ENCODE measurements around the gene CACNG7.
"Not testable (repeated sequence)": the region's sequence is repeated elsewhere in the genome, so short reads cannot be mapped to it uniquely, and the experiment has no call there.

CACNG7 gene

GRCh38 chr19:53906211-53907192, 2.6 kb upstream of the CACNG7 start:
- DNase-seq (ENCODE audit: low spot score): peak; percentile 65

- DNase-seq (ENCODE audit: low spot score): no peak
Measured at GRCh38 chr19:53907193-53907581, 1.9 kb upstream of the CACNG7 start.

GRCh38 chr19:53907690-53908089, 1.4 kb upstream of the CACNG7 start:
- no peak for DNase-seq (ENCODE audit: low spot score)

GRCh38 chr19:53908106-53908934, 758 bp upstream of the CACNG7 start:
- peak; percentile 95 for DNase-seq (ENCODE audit: low spot score)

GRCh38 chr19:53909471-53910169, 542 bp downstream of the CACNG7 start:
- DNase-seq (ENCODE audit: low spot score): no peak

GRCh38 chr19:53910170-53910518, 1.1 kb downstream of the CACNG7 start:
- DNase-seq (ENCODE audit: low spot score): no peak

- DNase-seq (ENCODE audit: low spot score): no peak
Measured at GRCh38 chr19:53912653-53913052, 3.6 kb downstream of the CACNG7 start.

GRCh38 chr19:53915000-53915399, 5.9 kb downstream of the CACNG7 start:
- no peak for DNase-seq (ENCODE audit: low spot score)

- DNase-seq (ENCODE audit: low spot score): no peak
Measured at GRCh38 chr19:53916004-53916403, 6.9 kb downstream of the CACNG7 start.

- no peak for DNase-seq (ENCODE audit: low spot score)
Measured at GRCh38 chr19:53917356-53917755, 8.3 kb downstream of the CACNG7 start.

- DNase-seq (ENCODE audit: low spot score): no peak
Measured at GRCh38 chr19:53927739-53928138, 18.7 kb downstream of the CACNG7 start.

GRCh38 chr19:53936029-53936428, 27.0 kb downstream of the CACNG7 start:
- no peak for DNase-seq (ENCODE audit: low spot score)

GRCh38 chr19:53942001-53942786, 33.1 kb downstream of the CACNG7 start:
- no peak for DNase-seq (ENCODE audit: low spot score)

GRCh38 chr19:53944416-53944815, 35.3 kb downstream of the CACNG7 start:
- no peak for DNase-seq (ENCODE audit: low spot score)

GRCh38 chr19:53944933-53945332, 35.9 kb downstream of the CACNG7 start:
- DNase-seq (ENCODE audit: low spot score): no peak

GRCh38 chr19:53945441-53945840, 36.4 kb downstream of the CACNG7 start:
- DNase-seq (ENCODE audit: low spot score): peak; percentile 49

GRCh38 chr19:53945998-53946397, 36.9 kb downstream of the CACNG7 start:
- no peak for DNase-seq (ENCODE audit: low spot score)

GRCh38 chr19:53947624-53948023, 38.5 kb downstream of the CACNG7 start:
- no peak for DNase-seq (ENCODE audit: low spot score)

- DNase-seq (ENCODE audit: low spot score): not testable (repeated sequence)
Measured at GRCh38 chr19:53948611-53949010, 39.5 kb downstream of the CACNG7 start.

- no peak for DNase-seq (ENCODE audit: low spot score)
Measured at GRCh38 chr19:53951436-53951835, 42.4 kb downstream of the CACNG7 start.

- no peak for DNase-seq (ENCODE audit: low spot score)
Measured at GRCh38 chr19:53951947-53952346, 42.9 kb downstream of the CACNG7 start.

- DNase-seq (ENCODE audit: low spot score): no peak
Measured at GRCh38 chr19:53953383-53953782, 44.3 kb downstream of the CACNG7 start.

All from Ammon's horn (tissue), 1 donor.